Stimulated activated CD8-positive, alpha-beta memory T cell treated with anti-CD3 and anti-CD28 coated beads, Interleukin-4, amount 100 ng/mL, for 1 hour (primary cell): ENCODE results near the gene SV2B.

Source experiments
- DNase-seq, 2 donors: peaks; one replicate each; pipeline ENCODE4 v3.0.0-alpha.2; 2020; ENCODE audit warnings: low read depth in 2 of 2, low spot score in 1 of 2

The SV2B gene

DNA sequence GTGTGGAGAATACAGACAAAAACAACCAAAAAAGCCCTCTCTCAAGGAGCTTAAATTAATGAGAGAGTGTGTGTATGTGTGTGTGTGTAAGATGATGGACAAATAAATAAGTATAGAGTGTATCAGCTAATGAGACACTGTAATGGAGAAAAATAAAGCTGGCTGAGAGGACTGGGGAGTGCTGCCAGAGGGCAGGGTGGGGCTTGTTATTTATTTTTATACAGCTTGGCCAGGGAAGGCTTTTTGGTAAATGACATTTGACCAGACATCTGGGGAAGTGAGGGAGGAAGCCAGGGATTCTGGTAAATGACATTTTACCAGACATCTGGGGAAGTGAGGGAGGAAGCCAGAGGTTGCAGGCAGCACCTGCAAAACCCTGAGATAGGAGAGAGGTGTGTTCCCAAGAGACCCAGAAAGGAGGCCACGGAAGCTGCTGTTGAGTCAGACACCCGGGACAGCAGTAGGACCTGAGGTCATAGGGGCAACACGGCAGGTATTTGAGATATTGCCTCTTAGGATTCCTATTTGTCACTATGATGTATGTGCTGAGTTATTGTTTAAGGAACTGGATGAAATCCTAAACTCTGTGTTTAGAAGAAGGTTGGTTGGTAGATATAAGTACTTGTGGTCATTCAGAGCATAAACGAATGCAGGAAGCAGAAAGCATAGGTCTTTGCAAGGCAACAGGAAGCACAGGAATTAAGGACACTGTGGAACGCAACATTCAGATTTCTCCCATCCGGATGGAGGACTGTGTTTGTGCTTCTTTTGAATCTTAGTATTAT lies 2.7 kb downstream of the SV2B start:
- DNase-seq = no peak

- no peak for DNase-seq
These were observed 4.1 kb downstream of the SV2B start for GRCh38 chr15:91104111-91104510.

DNA sequence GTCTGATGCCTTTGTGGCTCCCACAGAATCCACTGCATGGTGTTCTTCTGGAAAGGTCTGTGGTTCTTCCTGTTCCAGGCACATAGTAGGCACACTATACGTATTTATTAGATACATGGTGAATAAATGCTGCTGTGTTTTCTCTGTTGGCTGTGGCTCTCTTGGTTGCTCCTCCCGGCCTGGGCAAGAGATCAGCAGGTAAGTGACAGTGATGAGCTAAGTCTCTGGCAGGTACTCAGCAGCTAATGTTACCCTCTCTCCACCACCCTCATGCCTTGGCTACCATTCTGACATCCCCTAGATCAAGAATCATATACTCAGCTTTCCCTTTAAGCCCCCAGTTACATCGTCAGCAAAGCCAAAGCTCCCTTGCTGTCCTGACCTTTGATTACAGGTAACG lies 8.4 kb downstream of the SV2B start:
- no peak for DNase-seq

DNA sequence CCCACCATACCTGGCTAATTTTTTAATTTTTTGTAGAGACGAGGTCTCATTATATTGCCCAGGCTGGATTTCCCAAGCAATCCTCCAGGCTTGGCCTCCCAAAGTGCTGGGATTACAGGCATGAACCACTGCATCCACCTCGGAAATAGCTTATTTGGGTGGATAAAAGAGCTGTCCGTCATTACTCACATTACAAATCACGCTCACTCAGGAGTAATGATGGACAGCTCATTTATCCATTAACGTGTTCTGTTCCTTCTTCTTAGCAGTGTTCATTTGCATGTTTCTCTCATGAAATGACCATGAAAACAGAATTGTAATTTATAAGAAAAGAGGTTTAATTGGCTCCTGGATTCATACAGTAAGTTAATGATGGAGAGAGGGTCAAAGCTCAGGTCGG lies 9.8 kb downstream of the SV2B start:
- no peak for DNase-seq

DNA sequence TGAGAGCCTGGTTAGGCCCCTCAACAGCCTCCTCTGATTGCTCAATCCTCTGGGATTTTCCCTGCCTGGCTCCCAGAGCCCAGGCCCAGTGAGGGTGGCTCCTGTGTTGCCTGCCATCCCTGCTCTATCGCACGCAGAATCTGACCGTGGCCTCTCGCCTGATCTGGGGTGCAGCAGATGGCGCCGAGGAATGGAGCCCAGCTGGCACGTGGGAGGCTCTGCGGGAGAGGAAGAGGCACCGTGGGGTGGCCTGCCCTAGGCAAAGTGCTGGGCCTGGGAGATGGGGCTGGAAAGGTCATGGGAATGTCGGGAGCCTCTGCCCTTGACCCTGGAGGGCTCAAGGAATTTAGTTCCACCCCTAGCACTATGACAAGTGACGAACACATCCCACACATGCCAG lies 10.3 kb downstream of the SV2B start:
- DNase-seq = no peak

DNA sequence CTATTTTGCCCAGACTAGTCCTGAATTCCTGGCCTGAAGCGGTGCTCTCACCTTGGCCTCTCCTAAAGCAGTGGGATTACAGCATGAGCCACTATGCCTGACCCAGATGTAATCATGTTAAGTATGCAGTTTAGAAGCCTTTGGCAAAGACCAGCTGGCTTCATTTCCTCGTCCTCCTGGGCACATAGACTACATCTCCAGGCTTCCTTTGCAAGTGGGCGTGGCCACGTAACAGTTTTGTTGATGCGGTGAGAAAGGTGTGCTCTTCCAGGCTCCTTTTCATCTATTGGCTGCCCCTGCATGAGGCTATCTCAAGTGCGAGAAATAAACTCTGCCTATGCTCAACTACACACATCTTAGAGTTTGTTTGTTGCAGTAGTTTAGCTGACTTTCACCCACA lies 13.0 kb downstream of the SV2B start:
- DNase-seq = no peak

DNA sequence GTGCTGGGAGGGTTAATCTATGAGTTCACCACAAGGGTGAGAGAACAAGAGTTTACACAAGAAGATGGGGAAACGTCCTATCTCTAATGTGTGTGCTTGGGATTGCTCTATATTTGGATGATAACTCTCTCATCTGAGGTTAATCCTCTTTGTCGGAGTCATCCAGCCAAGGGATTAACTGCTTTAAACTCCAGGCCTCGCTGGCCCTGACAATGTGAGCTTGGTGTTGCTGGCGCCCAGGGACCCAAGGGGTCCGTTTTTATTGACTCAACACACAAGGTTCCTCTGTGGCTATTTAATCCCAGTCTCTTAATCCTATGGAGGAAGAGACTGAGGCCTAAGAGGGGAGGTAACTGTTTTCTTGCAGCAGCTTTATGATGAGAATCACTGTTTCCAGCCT lies 14.2 kb downstream of the SV2B start:
- DNase-seq = no peak

- DNase-seq = no peak
These were observed 16.3 kb downstream of the SV2B start for GRCh38 chr15:91116113-91117067.

GRCh38 chr15:91117375-91117774 lies 17.3 kb downstream of the SV2B start:
- no peak for DNase-seq

GRCh38 chr15:91118817-91119590 lies 18.9 kb downstream of the SV2B start:
- DNase-seq = no peak

DNA sequence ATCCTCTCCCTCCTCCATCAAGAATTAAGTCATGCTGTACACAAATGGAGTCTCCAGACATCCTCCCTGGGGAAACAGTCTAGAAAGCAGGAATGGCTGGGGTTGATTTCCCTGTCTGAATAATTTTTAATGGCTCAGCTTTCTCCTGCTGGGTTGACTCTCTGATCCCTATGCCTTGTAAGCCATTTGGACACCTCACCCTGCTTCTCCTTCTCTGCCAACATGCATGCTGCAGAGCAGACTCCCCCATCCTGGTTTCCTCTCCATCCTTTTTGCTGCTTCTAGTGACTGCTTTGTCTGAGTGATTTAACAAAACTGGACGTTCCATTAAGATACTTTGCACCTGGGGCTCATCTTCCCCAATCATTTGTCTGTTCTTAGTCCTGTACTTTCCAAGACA lies 22.2 kb downstream of the SV2B start:
- no peak for DNase-seq

DNA sequence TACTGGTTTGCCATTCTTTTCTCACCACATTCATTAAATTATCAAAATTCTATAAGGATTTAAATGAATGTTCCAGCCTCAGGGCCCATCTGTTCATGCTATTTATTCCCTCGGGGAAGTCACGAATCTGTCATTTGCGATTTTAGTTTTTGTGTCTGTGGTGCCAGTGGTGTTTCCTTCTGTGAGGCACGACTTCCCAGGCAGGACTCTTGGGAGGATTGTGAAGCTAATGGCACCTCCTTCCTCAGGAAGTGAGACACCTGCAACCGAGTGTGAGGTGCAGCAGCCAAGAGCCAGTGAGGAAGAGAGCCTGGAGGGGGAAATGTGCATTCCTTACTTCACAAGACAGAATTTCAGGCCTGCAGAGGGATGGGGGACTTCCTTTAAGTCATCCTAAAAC lies 24.1 kb downstream of the SV2B start:
- DNase-seq = no peak

- no peak for DNase-seq
These were observed 25.1 kb downstream of the SV2B start for GRCh38 chr15:91125162-91125561.

DNA sequence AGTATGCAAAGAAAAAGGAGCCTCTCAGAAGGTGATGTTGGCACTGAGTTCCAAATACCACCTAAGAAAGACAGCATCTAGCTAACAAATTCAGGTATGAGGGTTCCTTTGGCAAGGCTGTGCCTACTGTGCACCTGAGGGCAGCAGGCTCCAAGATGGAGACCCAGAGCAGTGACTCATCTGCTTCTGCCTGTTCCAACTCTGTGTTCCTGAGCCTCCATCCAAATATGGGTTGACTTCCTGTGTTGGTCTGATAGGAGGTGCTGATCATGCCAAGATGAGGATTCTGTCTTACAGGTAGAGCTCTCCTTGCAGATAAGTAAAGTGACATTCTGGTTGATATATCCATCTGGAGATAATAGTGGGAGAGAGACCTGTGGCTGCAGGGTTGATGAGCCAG lies 26.0 kb downstream of the SV2B start:
- no peak for DNase-seq

GRCh38 chr15:91127236-91127955 lies 27.3 kb downstream of the SV2B start:
- no peak for DNase-seq

DNA sequence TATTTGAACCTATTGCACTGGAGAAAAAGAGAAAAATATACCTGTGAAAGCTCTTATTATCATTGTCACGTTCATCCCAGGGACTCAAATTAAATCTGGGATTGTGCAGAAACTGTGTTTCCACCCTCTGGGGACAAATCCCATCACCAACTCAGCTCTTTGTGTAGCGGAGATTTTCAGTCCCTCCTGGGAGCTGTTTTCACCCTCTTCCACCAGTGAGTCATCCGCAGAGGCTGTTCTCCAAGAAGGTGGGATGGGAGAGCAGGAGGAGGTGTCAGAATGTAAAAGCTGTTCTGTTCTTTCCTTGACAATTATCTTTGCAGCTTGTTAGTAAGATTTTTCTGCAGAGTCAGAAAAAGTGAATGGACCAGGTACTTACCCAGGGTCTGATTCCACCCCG lies 28.0 kb downstream of the SV2B start:
- no peak for DNase-seq

DNA sequence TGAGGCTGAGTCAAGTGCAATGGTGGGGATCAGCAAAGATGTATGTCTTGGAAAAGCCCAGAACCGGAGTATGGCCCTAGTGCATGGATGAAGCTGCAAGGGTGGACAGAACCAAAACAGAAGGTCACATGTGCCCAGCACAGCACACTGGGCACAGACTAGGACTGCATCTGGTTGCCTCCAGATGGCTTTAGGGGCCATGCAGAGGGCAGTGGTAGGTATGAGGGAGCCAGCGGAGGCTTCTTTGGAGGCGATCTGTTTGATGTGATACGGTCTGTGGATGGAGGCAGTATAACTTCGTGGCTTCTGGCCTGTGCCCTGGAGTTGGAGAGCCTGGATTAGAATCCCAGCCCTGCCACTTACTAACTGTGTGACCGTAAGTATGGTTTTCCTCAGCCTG lies 29.4 kb downstream of the SV2B start:
- DNase-seq = no peak

- no peak for DNase-seq
These were observed 32.0 kb downstream of the SV2B start for GRCh38 chr15:91132079-91132478.

DNA sequence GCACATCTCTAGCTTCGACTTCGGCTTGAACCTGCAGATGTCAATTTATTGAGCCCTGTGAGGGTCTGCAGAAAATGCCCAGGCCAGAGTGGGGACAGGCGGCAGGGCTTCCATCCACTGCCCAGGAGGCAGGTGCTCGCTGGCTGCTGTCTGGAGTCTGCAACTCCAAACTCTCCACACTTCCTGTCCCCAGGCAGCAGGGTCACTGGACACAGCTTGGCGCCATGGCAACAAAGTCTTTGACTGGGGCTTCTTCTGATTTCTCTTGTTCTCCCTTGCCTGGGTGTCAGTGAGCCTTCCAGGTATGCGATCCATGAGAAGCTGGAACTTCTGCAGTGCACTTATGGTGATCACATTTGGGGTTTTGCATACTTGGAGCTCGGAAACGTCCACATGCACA lies 33.5 kb downstream of the SV2B start:
- DNase-seq = no peak

- DNase-seq = no peak
These were observed 35.4 kb downstream of the SV2B start for GRCh38 chr15:91135201-91136130.
